ENCODE data around the gene SLC43A1.
"Not testable (repeated sequence)": the region's sequence is repeated elsewhere in the genome, so short reads cannot be mapped to it uniquely, and the experiment has no call there.

Gene SLC43A1

GRCh38 chr11:57460758-57461749 is 54.4 kb downstream of the SLC43A1 start:
- DNase-seq (ENCODE audit: low read depth, low spot score) = no peak

DNA sequence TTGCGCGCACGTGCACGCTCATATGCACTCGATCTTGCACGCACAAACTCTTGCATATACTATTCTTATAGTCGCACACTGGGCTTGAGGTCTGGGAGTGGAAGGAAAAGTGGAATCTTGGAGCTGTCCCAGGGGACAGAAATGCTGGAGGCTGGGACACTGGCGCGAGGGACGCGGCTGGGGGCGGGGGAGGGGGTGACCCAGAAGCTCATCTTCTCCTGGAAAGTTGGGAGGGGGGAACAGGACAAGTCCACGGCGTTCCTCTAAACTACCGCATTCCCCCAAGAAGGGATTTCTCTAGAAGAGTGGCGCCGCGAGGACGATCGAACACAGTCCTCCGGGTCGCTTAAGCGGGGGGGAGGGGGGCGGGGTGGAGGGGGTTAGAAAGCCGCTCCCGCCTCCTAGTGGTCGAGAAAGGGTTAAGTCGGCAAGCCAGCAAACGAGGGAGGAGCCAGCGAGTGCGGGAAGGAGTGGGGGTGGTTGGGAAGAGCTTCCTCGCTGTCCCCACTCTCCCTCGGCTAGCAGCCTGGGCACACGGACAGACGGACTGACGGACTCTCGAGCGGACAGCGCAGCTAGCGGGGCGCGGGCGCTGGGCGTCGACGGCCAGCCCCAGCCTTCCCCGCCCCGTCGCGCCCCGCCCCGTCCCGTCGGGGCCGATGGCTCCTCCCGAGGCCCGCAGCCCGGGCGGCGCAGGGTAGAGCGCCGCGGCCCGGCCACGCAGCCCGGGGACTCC is 55.3 kb downstream of the SLC43A1 start, which contains the start of gene RTN4RL2:
Gene RTN4RL2 (plus strand): TSS at position 507 of the 736 bp plus-strand sequence. CDS start 338 bp downstream, outside the sequence.
- DNase-seq (ENCODE audit: low read depth, low spot score) = no peak

GRCh38 chr11:57459164-57460021 is 56.1 kb downstream of the SLC43A1 start:
- DNase-seq (ENCODE audit: low read depth, low spot score) = no peak

DNA sequence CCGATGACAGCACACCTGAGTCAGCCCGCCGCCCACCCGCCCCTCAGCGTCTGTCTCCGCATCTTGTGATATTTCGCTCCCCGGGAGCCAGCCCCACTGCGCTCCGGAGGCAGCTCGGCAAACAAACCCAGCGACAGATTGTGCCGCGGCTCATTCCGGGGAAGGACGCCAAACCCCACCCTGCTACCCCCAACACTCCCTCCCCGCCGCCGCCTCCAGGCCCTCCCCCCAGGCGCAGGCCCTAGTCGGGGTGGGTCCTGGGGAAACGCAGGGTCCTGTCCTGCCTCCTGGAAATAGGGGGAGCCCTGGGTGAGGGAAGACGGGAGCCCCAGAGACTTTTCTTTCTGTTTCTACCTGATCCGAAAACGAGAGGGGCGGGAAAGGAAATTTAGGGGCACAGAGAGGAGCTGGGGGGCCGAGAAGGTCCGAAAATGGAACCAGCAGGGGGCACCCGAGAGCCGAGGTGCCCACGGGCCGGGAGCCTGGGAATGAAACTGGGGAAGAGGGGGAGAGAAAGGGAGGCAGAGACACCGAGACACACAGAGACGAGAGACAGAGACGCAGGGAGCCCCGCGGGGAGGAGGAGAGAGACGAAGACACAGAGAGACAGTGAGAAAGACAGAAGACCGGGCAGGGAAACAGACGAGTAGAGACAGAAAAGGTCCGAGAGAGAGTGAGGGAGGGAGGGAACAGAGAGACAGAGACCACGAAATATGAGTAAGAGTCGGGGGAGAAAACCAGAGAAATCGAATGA is 56.9 kb downstream of the SLC43A1 start:
- DNase-seq (ENCODE audit: low read depth, low spot score) = no peak

- DNase-seq (ENCODE audit: low read depth, low spot score) = no peak
Measured at GRCh38 chr11:57458060-57458409, 57.5 kb downstream of the SLC43A1 start.

- no peak for DNase-seq (ENCODE audit: low read depth, low spot score)
Measured at GRCh38 chr11:57457643-57458023, 57.9 kb downstream of the SLC43A1 start.

DNA sequence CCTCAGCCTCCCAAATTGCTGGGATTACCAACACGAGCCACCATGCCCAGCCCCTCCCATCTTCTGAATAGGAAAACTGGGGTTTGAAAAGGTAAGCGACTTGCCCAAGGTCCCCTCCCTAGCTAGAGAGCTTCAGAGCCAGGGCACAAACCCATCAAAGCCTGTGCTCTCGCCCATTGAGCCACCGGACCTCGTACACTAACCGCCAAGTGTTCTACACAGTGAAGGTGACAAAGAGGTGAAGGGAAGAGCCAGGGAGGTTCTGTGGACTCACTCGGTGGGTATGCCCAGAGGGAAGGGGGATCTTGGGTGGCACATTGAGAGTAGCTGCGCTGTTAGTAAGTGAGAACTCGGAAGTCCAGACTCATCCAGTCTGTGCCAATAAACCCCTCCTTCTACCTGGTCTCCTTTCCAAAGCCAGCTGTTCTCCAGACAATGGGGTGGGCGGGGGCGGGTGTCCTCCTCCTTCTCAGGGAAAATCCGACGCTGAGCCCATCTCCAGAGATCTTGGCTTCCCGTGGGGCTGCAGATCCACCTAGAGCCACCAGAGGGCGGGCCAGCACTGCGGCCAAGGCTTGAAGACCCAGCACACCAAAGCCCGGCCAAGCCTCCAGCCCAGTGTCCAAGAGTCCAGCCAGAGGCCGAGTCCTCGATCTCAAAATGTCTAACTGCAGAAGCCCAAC is 58.4 kb downstream of the SLC43A1 start:
- DNase-seq (ENCODE audit: low read depth, low spot score) = peak; percentile 36

DNA sequence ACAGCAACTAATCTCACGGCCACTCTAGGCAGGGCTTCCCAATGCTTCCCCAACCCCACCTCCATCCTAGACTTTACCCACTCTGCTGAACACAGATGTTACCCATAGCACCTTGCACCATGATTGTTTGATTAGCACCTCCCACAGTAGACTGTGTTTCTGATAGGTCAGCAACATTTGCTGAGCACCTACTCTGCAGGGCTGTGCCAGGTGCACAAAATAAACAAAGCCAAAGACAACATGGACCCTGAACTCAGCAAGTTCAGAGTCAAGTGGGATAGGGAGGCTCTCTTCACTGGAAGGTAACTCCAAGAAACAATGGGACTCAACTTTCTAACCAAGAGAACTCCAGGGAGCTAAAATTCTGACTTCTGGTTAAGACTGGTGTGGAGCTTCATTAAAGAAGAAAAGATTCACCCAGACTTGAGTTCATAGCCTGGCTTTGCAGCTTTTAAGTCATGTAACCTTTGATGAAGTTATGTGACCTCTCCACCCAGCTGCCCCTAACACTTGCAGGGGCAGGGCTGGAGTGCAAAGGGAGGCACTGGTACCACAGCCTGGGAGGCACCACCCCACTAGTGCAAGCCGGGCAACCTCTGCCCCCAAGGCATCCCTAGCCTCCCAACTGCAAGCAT is 61.8 kb downstream of the SLC43A1 start:
- DNase-seq (ENCODE audit: low read depth, low spot score) = no peak

DNA sequence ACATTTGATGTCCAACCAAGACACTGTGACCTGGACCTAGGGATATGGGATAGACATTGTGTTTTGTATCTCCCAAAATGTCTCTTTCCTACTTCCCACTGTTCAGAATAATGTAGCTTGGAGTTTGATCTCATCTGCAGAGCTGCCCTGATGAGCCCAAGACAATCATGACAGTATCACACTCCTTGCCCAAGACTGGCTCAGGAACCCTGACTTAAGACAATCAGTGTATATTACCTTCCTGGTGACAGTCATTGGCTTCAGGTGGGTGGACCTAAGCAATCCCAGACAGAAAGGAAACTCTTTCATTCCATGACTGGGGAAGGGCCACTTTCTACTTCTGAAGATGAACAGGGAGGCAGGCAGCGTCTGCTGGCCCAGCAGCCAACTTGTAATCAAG is 69.4 kb downstream of the SLC43A1 start:
- DNase-seq (ENCODE audit: low read depth, low spot score) = no peak

DNA sequence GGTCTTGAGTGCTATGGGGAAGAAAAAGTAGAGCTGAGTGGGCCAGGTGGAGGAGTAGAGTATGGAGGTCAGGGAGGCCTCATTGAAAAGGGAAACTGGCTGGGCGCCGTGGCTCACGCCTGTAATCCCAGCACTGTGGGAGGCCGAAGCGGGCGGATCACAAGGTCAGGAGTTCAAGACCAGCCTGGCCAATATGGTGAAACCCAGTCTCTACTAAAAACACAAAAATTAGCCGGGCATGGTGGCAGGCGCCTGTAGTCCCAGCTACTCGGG is 70.4 kb downstream of the SLC43A1 start:
- not testable (repeated sequence) for DNase-seq (ENCODE audit: low read depth, low spot score)

- DNase-seq (ENCODE audit: low read depth, low spot score) = no peak
Measured at GRCh38 chr11:57444362-57445121, 71.0 kb downstream of the SLC43A1 start.

GRCh38 chr11:57440744-57441414 is 74.6 kb downstream of the SLC43A1 start:
- DNase-seq (ENCODE audit: low read depth, low spot score) = no peak

DNA sequence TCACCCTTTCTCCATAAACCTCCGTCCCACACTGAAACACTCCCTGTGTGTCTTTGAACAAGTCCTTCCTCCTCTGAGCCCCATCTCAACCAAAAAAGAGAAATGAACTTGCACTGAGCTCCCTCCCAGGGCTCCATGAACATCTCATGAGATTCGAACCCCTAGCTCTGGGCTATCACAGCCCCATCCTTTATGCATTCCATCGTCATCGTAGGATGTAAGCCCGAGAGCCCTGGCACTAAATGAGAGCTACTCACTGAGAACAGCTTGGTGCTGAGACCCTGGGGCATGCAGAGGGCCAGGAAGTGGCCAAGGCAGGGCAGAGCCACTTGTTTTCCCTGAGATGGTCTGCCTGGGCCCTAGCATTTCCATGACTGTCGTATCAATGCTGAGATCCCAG is 75.7 kb downstream of the SLC43A1 start:
- no peak for DNase-seq (ENCODE audit: low read depth, low spot score)

GRCh38 chr11:57438345-57439285 is 76.9 kb downstream of the SLC43A1 start:
- DNase-seq (ENCODE audit: low read depth, low spot score) = no peak

DNA sequence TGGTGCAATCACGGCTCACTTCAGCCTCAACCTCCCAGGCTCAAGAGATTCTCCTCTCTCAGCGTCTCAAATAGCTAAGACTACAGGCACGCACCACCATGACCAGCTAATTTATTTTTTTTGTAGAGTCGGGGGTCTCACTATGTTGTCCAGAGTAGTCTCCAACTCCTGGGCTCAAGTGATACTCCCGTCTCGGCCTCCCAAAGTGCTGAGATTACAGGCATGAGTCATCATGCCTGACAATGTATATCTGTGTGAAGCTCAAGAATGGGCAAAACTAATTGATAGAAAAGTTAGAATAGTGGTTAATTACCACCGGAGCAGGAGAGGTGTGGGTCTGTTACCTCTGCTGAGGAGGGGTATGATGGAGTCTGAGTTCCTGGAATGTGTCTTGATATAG is 79.5 kb downstream of the SLC43A1 start:
- no peak for DNase-seq (ENCODE audit: low read depth, low spot score)

DNA sequence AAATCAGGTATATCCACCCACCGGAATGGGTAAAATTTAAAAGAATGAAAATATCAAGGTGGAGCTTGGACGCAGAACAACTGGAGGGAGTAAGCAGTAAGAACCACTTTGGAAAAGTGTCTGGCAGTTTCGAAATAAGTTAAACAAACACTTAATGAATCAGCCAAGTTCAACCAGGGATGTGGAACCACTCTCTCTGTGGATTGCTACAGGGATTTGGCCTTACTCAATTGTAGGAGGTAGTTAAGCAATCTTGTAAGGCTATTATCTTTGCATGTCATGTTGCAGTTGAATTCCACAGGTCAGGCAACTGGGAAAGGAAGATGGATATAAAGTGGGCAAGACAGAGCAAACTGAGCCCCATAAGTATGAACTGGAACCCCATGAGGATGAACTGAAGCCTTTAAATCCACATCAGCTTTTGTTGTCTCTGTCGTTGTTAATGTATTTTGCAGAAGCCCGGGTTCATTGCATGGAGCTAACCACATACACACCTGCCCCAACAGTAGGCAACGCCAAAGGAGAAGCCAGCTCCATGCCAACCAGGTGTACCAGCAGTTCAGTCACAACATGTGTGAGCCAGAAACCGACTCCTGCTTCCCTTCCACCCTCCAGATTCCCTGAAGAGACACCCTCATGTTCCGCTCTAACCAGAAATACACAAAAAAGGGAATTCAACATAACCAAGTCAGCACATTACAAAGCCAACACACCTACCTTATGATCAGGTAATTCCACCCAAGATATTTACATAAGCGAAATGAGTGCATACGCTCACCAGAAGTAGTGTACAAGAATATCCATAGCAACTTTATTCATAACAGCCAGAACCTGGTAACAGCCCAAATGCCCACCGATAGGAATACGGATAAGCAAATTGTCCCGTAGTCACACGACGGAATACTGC is 80.6 kb downstream of the SLC43A1 start:
- DNase-seq (ENCODE audit: low read depth, low spot score) = no peak
